Activated T-helper 1 cell treated with Interleukin-2 at 50 U/mL for 16 hours (primary cell): ENCODE results near the gene CLASP2.
"Not testable (repeated sequence)": the region's sequence is repeated elsewhere in the genome, so short reads cannot be mapped to it uniquely, and the experiment has no call there.

Experiments used
- DNase-seq: peaks from one replicate; pipeline ENCODE4 v3.0.0-alpha.2; 2020; ENCODE audit warnings: low read depth

Gene CLASP2

GRCh38 chr3:33687406-33688010 is 30.5 kb downstream of the CLASP2 start:
- DNase-seq: no peak

- DNase-seq: no peak
These were observed 35.3 kb downstream of the CLASP2 start for GRCh38 chr3:33682770-33683169.

GRCh38 chr3:33681667-33682066 is 36.4 kb downstream of the CLASP2 start:
- DNase-seq: no peak

GRCh38 chr3:33678073-33678472 is 40.0 kb downstream of the CLASP2 start:
- DNase-seq: no peak

GRCh38 chr3:33673436-33673835 is 44.6 kb downstream of the CLASP2 start:
- not testable (repeated sequence) for DNase-seq

- no peak for DNase-seq
These were observed 49.4 kb downstream of the CLASP2 start for GRCh38 chr3:33668618-33669017.

- DNase-seq: no peak
These were observed 52.8 kb downstream of the CLASP2 start for GRCh38 chr3:33665294-33665693.

GRCh38 chr3:33664195-33664594 is 53.9 kb downstream of the CLASP2 start:
- no peak for DNase-seq

GRCh38 chr3:33663042-33663441 is 55.0 kb downstream of the CLASP2 start:
- DNase-seq: no peak

GRCh38 chr3:33659856-33660434 is 58.1 kb downstream of the CLASP2 start:
- DNase-seq: no peak

GRCh38 chr3:33658991-33659848 is 58.8 kb downstream of the CLASP2 start:
- DNase-seq: no peak

GRCh38 chr3:33658621-33658990 is 59.4 kb downstream of the CLASP2 start:
- DNase-seq: no peak

- DNase-seq: no peak
These were observed 60.0 kb downstream of the CLASP2 start for GRCh38 chr3:33658039-33658438.

- no peak for DNase-seq
These were observed 65.3 kb downstream of the CLASP2 start for GRCh38 chr3:33652736-33653135.

GRCh38 chr3:33651101-33651500 is 67.0 kb downstream of the CLASP2 start:
- not testable (repeated sequence) for DNase-seq

GRCh38 chr3:33650495-33650894 is 67.6 kb downstream of the CLASP2 start:
- no peak for DNase-seq

- no peak for DNase-seq
These were observed 69.3 kb downstream of the CLASP2 start for GRCh38 chr3:33648793-33649192.

GRCh38 chr3:33646406-33646805 is 71.6 kb downstream of the CLASP2 start:
- DNase-seq: no peak

- DNase-seq: no peak
These were observed 72.9 kb downstream of the CLASP2 start for GRCh38 chr3:33645060-33645647.

GRCh38 chr3:33644582-33644981 is 73.5 kb downstream of the CLASP2 start:
- no peak for DNase-seq

- DNase-seq: no peak
These were observed 75.2 kb downstream of the CLASP2 start for GRCh38 chr3:33642806-33643205.

- no peak for DNase-seq
These were observed 78.2 kb downstream of the CLASP2 start for GRCh38 chr3:33639889-33640288.

- no peak for DNase-seq
These were observed 80.6 kb downstream of the CLASP2 start for GRCh38 chr3:33637482-33637881.
